Brain microvascular endothelial cell (primary cell): ENCODE results near the gene SAMD10.

Experiments
- DNase-seq: peaks from one replicate; pipeline ENCODE4 v3.0.0-alpha.2; 2020
- H3K27ac ChIP-seq: fragments of 250-450 bp; sonication (Bioruptor Pico); 2 replicates; pipeline ENCODE4 v1.5.1; 2020; ENCODE audit warnings: mild to moderate bottlenecking, moderate library complexity
- H3K27me3 ChIP-seq: fragments of 250-450 bp; sonication (Bioruptor Pico); replicated peaks from 2 replicates; pipeline ENCODE4 v1.5.1; 2020; ENCODE audit warnings: mild to moderate bottlenecking
- H3K36me3 ChIP-seq: fragments of 250-450 bp; sonication (Bioruptor Pico); replicated peaks from 2 replicates; pipeline ENCODE4 v1.5.1; 2020; ENCODE audit warnings: mild to moderate bottlenecking
- H3K4me3 ChIP-seq: 2 replicates; pipeline ENCODE4 v1.5.1; 2011; ENCODE audit warnings: low read depth, mild to moderate bottlenecking, control low read depth, low read length, moderate library complexity
- in situ Hi-C: cut with HindIII; loops from 2 replicates; pipeline ENCODE4 v1.10.0; 2017; ENCODE audit warnings: low sequenced_read_pairs, low pct_ligation_motif_present
- TF ChIP-seq, protein P1 (sequence below): IDR thresholded peaks from 2 replicates; pipeline ENCODE4 v1.5.1; 2011; ENCODE audit warnings: low read depth, mild to moderate bottlenecking, moderate library complexity, low read length, control low read depth, inconsistent platforms; ENCODE audit errors: missing control alignments

SAMD10 gene

DNA sequence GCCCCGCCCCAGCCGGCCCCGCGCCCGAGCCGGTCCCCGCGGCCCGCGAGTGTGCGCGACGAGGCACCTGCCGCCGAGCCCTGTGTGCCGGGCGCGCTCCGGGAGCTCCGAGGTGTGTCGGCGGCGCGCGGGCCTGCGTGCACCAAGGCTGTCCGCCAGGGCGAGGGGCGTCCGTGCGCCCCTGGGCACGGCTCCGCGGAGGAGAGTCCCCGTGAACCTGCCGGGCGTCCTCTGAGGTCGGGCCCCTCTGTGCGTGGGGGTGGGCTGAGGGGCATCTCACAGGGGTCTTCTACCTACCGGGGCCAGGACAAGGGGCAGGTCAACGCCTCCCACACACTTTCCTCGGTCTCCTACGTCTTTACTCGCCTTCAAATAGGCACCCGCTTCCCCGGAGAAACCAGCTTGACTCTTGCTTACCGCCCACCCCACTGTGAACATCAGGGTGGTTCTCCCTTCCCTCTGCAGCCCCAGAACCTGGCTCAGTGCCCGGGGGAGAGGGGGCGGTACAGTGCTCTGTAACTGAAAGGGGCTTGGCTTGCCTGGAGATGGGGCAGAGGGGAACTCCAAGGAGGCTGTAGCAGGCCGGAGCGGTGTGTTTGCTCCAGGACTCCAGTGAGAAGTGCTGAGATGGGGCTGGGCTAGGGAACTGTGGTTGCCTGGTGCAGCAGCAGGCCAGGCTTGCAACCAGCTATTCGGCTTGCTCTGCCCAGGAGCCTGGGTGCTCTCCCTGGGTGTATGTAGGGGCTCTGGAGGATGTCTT, at the start of gene SAMD10:
TSS of gene SAMD10 (minus strand) at position 86 of the 760 bp plus-strand sequence. CDS start 175 bp downstream, outside the sequence.
- Histone ChIP-seq H3K36me3 (peaks cover 15% of the 10 kb centered on the region), H3K4me3 (peak within 1 kb of the TSS; percentile 47), H3K27me3 (no peaks in the 10 kb centered on the region), H3K27ac (no peak within 1 kb of the TSS)
- TF ChIP-seq, protein P1, sequence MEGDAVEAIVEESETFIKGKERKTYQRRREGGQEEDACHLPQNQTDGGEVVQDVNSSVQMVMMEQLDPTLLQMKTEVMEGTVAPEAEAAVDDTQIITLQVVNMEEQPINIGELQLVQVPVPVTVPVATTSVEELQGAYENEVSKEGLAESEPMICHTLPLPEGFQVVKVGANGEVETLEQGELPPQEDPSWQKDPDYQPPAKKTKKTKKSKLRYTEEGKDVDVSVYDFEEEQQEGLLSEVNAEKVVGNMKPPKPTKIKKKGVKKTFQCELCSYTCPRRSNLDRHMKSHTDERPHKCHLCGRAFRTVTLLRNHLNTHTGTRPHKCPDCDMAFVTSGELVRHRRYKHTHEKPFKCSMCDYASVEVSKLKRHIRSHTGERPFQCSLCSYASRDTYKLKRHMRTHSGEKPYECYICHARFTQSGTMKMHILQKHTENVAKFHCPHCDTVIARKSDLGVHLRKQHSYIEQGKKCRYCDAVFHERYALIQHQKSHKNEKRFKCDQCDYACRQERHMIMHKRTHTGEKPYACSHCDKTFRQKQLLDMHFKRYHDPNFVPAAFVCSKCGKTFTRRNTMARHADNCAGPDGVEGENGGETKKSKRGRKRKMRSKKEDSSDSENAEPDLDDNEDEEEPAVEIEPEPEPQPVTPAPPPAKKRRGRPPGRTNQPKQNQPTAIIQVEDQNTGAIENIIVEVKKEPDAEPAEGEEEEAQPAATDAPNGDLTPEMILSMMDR = no peak
- no peak for DNase-seq
- in situ Hi-C loops = no loop called here

DNA sequence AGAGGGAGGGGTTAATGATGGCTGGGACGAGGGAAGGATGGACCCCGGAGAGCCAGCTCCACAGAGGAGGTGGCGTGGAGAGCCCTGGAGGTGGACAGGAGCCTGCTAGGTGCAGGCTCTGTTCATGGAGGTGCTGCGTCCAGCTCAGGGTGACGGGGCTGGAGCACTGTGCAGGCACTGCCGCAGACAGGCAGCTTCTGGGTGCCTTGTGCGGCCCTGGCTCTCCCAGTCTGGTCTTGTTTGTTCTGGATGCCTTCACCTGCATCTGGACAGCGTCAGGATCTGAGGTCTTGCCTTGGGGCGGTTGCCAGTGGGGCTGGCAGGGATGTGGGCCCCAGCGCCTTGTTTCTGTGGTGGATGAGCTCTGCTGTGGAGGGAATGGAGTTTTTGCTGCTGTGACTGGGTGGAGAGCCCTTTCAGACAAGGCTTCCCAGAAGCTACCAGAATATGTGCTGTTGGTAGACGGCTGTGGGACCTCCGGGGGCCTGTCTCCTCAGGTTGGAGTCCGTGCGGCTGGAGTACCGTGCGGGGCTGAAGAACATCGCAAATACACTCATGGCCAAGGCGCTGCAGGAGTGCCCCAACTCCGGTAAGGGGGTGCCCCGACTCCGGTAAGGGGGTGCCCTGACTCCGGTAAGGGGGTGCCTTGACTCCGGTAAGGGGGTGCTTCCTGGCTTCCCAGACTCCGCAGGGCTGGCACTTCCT, 48.7 kb upstream of the SAMD10 start:
- Histone ChIP-seq H3K36me3 (peaks cover 73% of the 10 kb centered on the region), H3K27ac (no peak overlapping the region), H3K27me3 (no peaks in the 10 kb centered on the region), H3K4me3 (no peak overlapping the region)
- DNase-seq = no peak
- TF ChIP-seq, protein P1 = no peak
- in situ Hi-C loops = no loop called here

DNA sequence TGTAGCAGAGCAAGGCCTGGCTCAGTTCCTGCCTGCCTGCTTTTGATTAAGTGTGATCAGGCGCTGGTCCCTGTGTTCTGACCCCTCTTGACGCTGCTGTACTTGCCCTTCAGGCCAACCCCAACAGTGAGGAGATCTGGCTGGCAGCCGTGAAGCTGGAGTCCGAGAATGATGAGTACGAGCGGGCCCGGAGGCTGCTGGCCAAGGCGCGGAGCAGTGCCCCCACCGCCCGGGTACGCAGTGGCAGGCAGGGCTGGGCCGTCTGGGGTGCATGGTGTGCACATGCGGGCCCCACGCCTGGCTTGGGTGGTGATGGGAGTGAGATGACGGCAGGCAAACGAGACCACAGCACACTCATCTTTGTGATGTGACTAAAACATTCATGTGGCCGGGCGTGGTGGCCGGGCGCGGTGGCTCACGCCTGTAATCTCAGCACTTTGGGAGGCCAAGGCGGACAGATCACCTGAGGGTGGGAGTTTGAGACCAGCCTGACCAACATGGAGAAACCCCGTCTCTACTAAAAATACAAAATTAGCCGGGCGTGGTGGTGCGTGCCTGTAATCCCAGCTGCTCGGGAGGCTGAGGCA, 46.5 kb upstream of the SAMD10 start:
- Histone ChIP-seq H3K4me3 (no peak overlapping the region), H3K36me3 (peaks cover 67% of the 10 kb centered on the region), H3K27me3 (no peaks in the 10 kb centered on the region), H3K27ac (no peak overlapping the region)
- no peak for DNase-seq
- TF ChIP-seq, protein P1 = no peak
- in situ Hi-C loops = no loop called here

DNA sequence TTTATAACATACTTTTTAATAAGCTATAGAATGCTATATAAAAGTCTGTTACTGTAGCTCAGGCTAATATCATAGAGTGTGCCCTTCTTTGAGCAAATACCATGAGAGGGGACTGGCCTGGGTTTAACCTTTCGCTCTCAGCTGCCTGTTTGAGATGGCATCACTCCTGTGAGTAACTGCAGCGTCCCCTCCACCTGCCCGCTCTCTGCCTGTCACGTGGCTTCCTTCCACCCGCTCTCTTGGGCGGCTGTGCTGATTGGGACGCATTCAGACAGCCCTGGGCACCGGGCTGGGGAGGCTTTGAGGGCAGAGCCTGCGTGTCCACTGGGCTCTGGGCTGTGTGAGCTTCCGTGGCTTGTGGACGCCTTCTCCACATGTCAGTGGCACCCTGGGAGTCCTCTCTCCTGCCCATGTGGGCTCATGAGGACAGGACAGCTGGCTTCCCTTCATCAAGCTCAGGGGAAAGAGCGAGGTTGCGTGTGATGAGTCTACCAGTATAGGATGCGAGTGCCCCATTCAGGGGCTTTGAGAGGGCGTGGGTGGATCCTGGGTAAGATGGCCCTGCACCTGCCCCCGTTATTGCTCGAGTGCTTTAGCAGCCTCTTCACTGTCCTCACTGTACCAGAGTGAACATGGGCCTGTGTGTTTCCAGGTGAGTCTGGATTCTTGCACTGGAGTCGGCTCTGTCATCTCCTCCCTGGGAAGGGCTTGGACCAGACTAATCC, 45.8 kb upstream of the SAMD10 start:
- Histone ChIP-seq H3K27me3 (no peaks in the 10 kb centered on the region), H3K27ac (no peak overlapping the region), H3K36me3 (peaks cover 63% of the 10 kb centered on the region), H3K4me3 (no peak overlapping the region)
- DNase-seq = no peak
- in situ Hi-C loops = no loop called here
- TF ChIP-seq, protein P1 = no peak

DNA sequence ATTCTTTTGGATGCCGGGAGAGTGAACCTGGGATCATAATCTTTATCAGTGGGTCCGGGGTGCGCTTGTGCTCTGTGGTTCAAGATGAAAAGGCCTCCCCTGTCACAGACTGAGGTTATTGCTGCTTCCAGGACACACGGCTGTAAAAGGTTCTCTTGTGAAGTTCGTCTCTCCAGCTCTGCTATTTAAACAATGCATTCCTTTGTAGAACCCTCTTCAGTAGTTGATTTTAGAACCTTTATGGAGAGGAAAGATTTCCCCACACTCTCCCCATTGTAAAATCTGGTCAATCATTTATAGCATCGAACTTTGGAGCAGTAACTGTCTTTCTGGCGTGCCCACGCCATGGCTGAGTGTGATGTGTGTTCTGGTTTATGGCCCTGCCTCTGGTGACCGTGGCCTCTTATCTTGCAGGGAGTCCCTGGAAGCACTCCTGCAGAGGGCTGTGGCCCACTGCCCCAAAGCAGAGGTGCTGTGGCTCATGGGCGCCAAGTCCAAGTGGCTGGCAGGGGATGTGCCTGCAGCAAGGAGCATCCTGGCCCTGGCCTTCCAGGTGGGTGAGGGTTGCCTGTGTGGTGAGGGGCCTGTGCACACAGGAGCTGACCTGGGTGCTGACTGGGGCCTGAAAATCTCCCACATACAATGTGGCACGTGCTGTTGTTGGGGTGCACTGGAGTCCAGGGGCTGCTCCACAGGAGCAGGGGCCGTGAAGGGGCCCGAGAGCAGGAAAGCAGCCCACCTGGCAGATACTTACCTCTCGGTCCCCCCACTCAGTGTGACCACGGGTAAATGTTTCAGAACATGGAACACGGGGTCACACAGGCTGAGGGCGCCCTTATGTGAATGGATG, 44.9 kb upstream of the SAMD10 start:
- DNase-seq = no peak
- TF ChIP-seq, protein P1 = no peak
- Histone ChIP-seq H3K27me3 (no peaks in the 10 kb centered on the region), H3K4me3 (no peak overlapping the region), H3K36me3 (peaks cover 65% of the 10 kb centered on the region), H3K27ac (no peak overlapping the region)
- in situ Hi-C loops = no loop called here
